Astrocyte (in vitro differentiated cells and primary cell): ENCODE results near the gene PLXDC2.

Experiments
- CTCF ChIP-seq: IDR thresholded peaks from 2 replicates; pipeline ENCODE4 v1.5.1; 2011; ENCODE audit warnings: low read depth, mild to moderate bottlenecking, inconsistent platforms, low read length, moderate library complexity; ENCODE audit not compliant: insufficient read depth
- EZH2 ChIP-seq: IDR thresholded peaks from 2 replicates; pipeline ENCODE4 v1.6.1; 2012; ENCODE audit warnings: mild to moderate bottlenecking, low read length, inconsistent platforms; ENCODE audit not compliant: insufficient read depth

GRCh38 chr10:20180766-20181165 lies 364.5 kb downstream of the PLXDC2 start:
- TF ChIP-seq CTCF (no peak), EZH2 (no peak)
